Activated naive CD8-positive, alpha-beta T cell treated with anti-CD3 and anti-CD28 coated beads for 36 hours (primary cell): ENCODE data around the gene GLA. TPM values are rescaled to one million over a fixed set of nuclear protein-coding genes. Genes with fewer than 3 reads are reported as not detected.

ENCODE experiments used
- DNase-seq: peaks from one replicate; pipeline ENCODE4 v3.0.0; 2021
- H3K27ac Mint-ChIP-seq: one replicate; pipeline ENCODE4 v1.8.0; 2022; ENCODE audit warnings: mild to moderate bottlenecking, moderate library complexity, mixed read lengths
- H3K27me3 Mint-ChIP-seq: one replicate; pipeline ENCODE4 v1.8.0; 2022; ENCODE audit warnings: mild to moderate bottlenecking, mixed read lengths
- H3K36me3 Mint-ChIP-seq: one replicate; pipeline ENCODE4 v1.8.0; 2021; ENCODE audit warnings: mild to moderate bottlenecking, mixed read lengths
- H3K4me1 Mint-ChIP-seq: one replicate; pipeline ENCODE4 v1.8.0; 2021; ENCODE audit warnings: mixed read lengths
- H3K4me3 Mint-ChIP-seq: one replicate; pipeline ENCODE4 v1.8.0; 2022; ENCODE audit warnings: mild to moderate bottlenecking, moderate library complexity, mixed read lengths
- H3K9me3 Mint-ChIP-seq: one replicate; pipeline ENCODE4 v1.8.0; 2022; ENCODE audit warnings: mixed read lengths
- total RNA-seq, 2 experiments: library from RNA; stranded (reverse); gene quantifications; one replicate each; pipeline ENCODE4 v1.2.3, GENCODE V29; 2021

Gene GLA
- total RNA-seq, 2 experiments from 2014 or later: 51.3 to 56.3 TPM

- H3K27ac Mint-ChIP-seq: peak within 1 kb of the TSS; percentile 93
- peaks cover 6% of the 10 kb centered on the region for H3K4me1 Mint-ChIP-seq
- DNase-seq: peak; percentile 83
- H3K4me3 Mint-ChIP-seq: peak within 1 kb of the TSS; percentile 90
- no peaks in the 10 kb centered on the region for H3K27me3 Mint-ChIP-seq
- H3K9me3 Mint-ChIP-seq: no peaks in the 10 kb centered on the region
- H3K36me3 Mint-ChIP-seq: peaks cover 21% of the 10 kb centered on the region
These were observed 59.1 kb downstream of the GLA start, which contains the start of gene TIMM8A for GRCh38 chrX:101348452-101349192. TIMM8A (minus strand) TSS chrX:101348742; CDS start chrX:101348664, 78 bp downstream.

GRCh38 chrX:101347859-101348451 is 59.8 kb downstream of the GLA start:
- Mint-ChIP-seq H3K4me3 (peak overlapping the region; percentile 90), H3K9me3 (no peaks in the 10 kb centered on the region), H3K27ac (peak overlapping the region; percentile 93), H3K4me1 (peaks cover 6% of the 10 kb centered on the region), H3K27me3 (no peaks in the 10 kb centered on the region), H3K36me3 (peaks cover 21% of the 10 kb centered on the region)
- DNase-seq: no peak

Other genes starting within 250 kb of the GLA start
- gene DRP2, start 188.1 kb downstream of the GLA start, total RNA-seq: under 1 TPM; 0.18 to 0.23 TPM
- gene TAF7L, start 116.6 kb downstream of the GLA start, total RNA-seq: not detected
- 10 to 100 TPM; 36.0 to 39.8 TPM for gene TIMM8A, start 59.2 kb downstream of the GLA start, total RNA-seq
- 1 to 10 TPM in 1 of 2 experiments, under 1 TPM in 1; 0.85 to 1.1 TPM for gene BTK, start 21.7 kb downstream of the GLA start, total RNA-seq
- gene RPL36A, start 16.9 kb downstream of the GLA start, total RNA-seq: 100 to 1,000 TPM; 329 to 361 TPM
- 10 to 100 TPM; 19.2 to 19.3 TPM for gene HNRNPH2, start 297 bp upstream of the GLA start, total RNA-seq
- gene ARMCX4, start 77.5 kb upstream of the GLA start, total RNA-seq: 1 to 10 TPM; 5.5 to 6.8 TPM
- 1 to 10 TPM; 6.9 to 7.3 TPM for gene ARMCX1, start 142.6 kb upstream of the GLA start, total RNA-seq
- gene ARMCX6, start 210.1 kb upstream of the GLA start, total RNA-seq: 10 to 100 TPM; 49.0 to 52.2 TPM
- gene ARMCX3, start 215.2 kb upstream of the GLA start, total RNA-seq: 10 to 100 TPM; 28.2 to 29.9 TPM